ENCODE data around the gene ARL5A.

ARL5A gene

GRCh38 chr2:151860613-151861146 is 32.5 kb upstream of the ARL5A start:
- Histone ChIP-seq H3K4me3 (ENCODE audit: low read depth, low read length) (no peak overlapping the region), H3K27ac (no peak overlapping the region), H3K36me3 (replicated peaks) (no peaks in the 10 kb centered on the region), H3K27me3 (replicated peaks) (no peaks in the 10 kb centered on the region)
- TF ChIP-seq CTCF (IDR thresholded peaks at IDR 0.05; ENCODE audit: low read depth, low read length, missing control alignments): no peak
- no peak for DNase-seq
- in situ Hi-C loops (cut with HindIII; ENCODE audit: low pct_ligation_motif_present, low sequenced_read_pairs): no loop called here

GRCh38 chr2:151860210-151860609 is 32.0 kb upstream of the ARL5A start:
- H3K27me3 ChIP-seq (replicated peaks): no peaks in the 10 kb centered on the region
- no peak for DNase-seq
- H3K36me3 ChIP-seq (replicated peaks): no peaks in the 10 kb centered on the region
- H3K27ac ChIP-seq: no peak overlapping the region
- TF ChIP-seq CTCF (IDR thresholded peaks at IDR 0.05; ENCODE audit: low read depth, low read length, missing control alignments): no peak
- in situ Hi-C loops (cut with HindIII; ENCODE audit: low pct_ligation_motif_present, low sequenced_read_pairs): no loop called here
- H3K4me3 ChIP-seq (ENCODE audit: low read depth, low read length): no peak overlapping the region

GRCh38 chr2:151857650-151858049 is 29.4 kb upstream of the ARL5A start:
- Histone ChIP-seq H3K27ac (no peak overlapping the region), H3K27me3 (replicated peaks) (no peaks in the 10 kb centered on the region), H3K36me3 (replicated peaks) (no peaks in the 10 kb centered on the region), H3K4me3 (ENCODE audit: low read depth, low read length) (no peak overlapping the region)
- in situ Hi-C loops (cut with HindIII; ENCODE audit: low pct_ligation_motif_present, low sequenced_read_pairs): no loop called here
- TF ChIP-seq CTCF (IDR thresholded peaks at IDR 0.05; ENCODE audit: low read depth, low read length, missing control alignments): no peak
- DNase-seq: no peak

- Histone ChIP-seq H3K27ac (no peak overlapping the region), H3K36me3 (replicated peaks) (no peaks in the 10 kb centered on the region), H3K27me3 (replicated peaks) (no peaks in the 10 kb centered on the region), H3K4me3 (ENCODE audit: low read depth, low read length) (no peak overlapping the region)
- no peak for TF ChIP-seq CTCF (IDR thresholded peaks at IDR 0.05; ENCODE audit: low read depth, low read length, missing control alignments)
- DNase-seq: no peak
- in situ Hi-C loops (cut with HindIII; ENCODE audit: low pct_ligation_motif_present, low sequenced_read_pairs): no loop called here
Measured at GRCh38 chr2:151855111-151855510, 26.9 kb upstream of the ARL5A start.

- in situ Hi-C loops (cut with HindIII; ENCODE audit: low pct_ligation_motif_present, low sequenced_read_pairs): no loop called here
- H3K27ac ChIP-seq: no peak overlapping the region
- H3K4me3 ChIP-seq (ENCODE audit: low read depth, low read length): no peak overlapping the region
- no peak for DNase-seq
- TF ChIP-seq CTCF (IDR thresholded peaks at IDR 0.05; ENCODE audit: low read depth, low read length, missing control alignments): no peak
- no peaks in the 10 kb centered on the region for H3K36me3 ChIP-seq (replicated peaks)
- H3K27me3 ChIP-seq (replicated peaks): no peaks in the 10 kb centered on the region
Measured at GRCh38 chr2:151853070-151853758, 25.0 kb upstream of the ARL5A start.

Data from brain microvascular endothelial cell (primary cell).